ENCODE data around the gene POU4F1. TPM values are rescaled to one million over a fixed set of nuclear protein-coding genes. Genes with fewer than 3 reads are reported as not detected.

POU4F1 gene
- total RNA-seq, 2 experiments from 2014 or later, result 0.07 to 0.20 TPM

DNA sequence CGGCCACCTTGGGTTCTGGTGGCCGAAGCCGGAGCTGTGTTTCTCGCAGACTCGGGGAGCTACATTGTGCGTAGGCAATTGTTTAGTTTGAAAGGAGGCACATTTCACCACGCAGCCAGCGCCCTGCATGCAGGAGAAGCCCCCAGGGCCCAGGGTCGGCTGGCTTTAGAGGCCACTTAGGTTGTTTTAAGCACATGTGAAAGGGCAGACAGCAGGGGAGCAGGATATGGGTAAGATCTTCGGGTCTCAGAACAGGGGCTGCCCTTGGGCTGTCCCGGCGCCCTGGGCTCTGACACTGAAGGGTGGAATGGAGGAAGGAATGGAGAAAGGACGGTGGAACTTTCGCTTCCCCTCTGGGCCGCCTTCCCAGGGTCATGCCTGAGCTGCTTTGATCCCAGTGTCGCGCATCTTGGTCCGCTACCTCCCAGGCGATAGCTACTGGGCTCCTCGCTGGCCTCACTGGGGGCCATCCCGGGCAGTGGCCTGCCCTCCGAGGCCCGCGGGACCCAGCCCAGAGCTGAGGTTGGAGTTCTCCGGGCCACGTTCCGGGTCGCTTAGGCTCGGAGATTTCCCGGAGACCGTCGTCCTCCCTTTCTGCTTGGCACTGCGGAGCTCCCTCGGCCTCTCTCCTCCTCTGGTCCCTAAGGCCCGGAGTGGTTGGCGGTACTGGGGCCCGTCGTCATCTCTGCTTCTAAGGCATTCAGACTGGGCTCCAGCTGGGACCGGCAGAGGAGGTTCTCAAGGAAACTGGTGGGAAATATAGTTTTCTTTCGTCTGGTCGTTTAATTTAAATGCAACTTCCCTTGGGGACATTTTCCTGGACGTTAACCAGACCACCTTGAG, 4.3 kb upstream of the POU4F1 start:
- DNase-seq (no peak), ATAC-seq (no peak)
- CTCF ChIA-PET, result interaction anchor here (1.6 kb wide), 1 partner anchor 9 kb away, joined by 5 read pairs; no protein-coding TSS in a partner anchor
- H3K27ac Mint-ChIP-seq, result no peak overlapping the region
- no peak for TF ChIP-seq CTCF (IDR thresholded peaks at IDR 0.05)
- H3K36me3 Mint-ChIP-seq (ENCODE audit: low read depth), result no peaks in the 10 kb centered on the region
- H3K4me3 Mint-ChIP-seq, result no peak overlapping the region
- H3K9me3 Mint-ChIP-seq, result no peaks in the 10 kb centered on the region
- intact Hi-C loops (cut with micrococcal nuclease), result loop anchor here (2.0 kb wide), 1 partner anchor 13 kb away; no protein-coding TSS in a partner anchor
- POLR2A ChIA-PET, result interaction anchor here (0.6 to 1.2 kb wide), 2 partner anchors 51 to 202 kb away, joined by 3 read pairs; no protein-coding TSS in a partner anchor
- H3K27me3 Mint-ChIP-seq, result peaks cover 77% of the 10 kb centered on the region
- peaks cover 20% of the 10 kb centered on the region for H3K4me1 Mint-ChIP-seq (ENCODE audit: low read depth)

GRCh38 chr13:78606471-78607408, 3.4 kb upstream of the POU4F1 start:
- intact Hi-C loops (cut with micrococcal nuclease), result no loop called here
- H3K27me3 Mint-ChIP-seq, result peaks cover 82% of the 10 kb centered on the region

GRCh38 chr13:78604782-78605611, 1.6 kb upstream of the POU4F1 start:
- CTCF ChIA-PET, result interaction anchor here (0.9 to 2.0 kb wide), 2 partner anchors 16 to 68 kb away, joined by 3 to 4 read pairs; no protein-coding TSS in a partner anchor
- peaks cover 28% of the 10 kb centered on the region for H3K4me1 Mint-ChIP-seq (ENCODE audit: low read depth)
- no peak overlapping the region for H3K27ac Mint-ChIP-seq
- H3K36me3 Mint-ChIP-seq (ENCODE audit: low read depth), result no peaks in the 10 kb centered on the region
- intact Hi-C loops (cut with micrococcal nuclease), result no loop called here
- no peak for ATAC-seq
- POLR2A ChIA-PET, result interaction anchor here (0.7 to 1.2 kb wide), 2 partner anchors 16 to 53 kb away, joined by 3 to 4 read pairs; no protein-coding TSS in a partner anchor
- H3K27me3 Mint-ChIP-seq, result peaks cover 85% of the 10 kb centered on the region
- TF ChIP-seq CTCF (IDR thresholded peaks at IDR 0.05), result no peak
- H3K4me3 Mint-ChIP-seq, result no peak overlapping the region
- no peak for DNase-seq
- no peaks in the 10 kb centered on the region for H3K9me3 Mint-ChIP-seq

More at GRCh38 chr13:78606471-78607408, 3.4 kb upstream of the POU4F1 start:
- DNase-seq (no peak), ATAC-seq (no peak)
- ChIA-PET POLR2A (interaction anchor here (1.0 kb wide), 1 partner anchor 10 kb away, joined by 3 read pairs; no protein-coding TSS in a partner anchor), CTCF (interaction anchor here (1.6 kb wide), 1 partner anchor 10 kb away, joined by 5 read pairs; no protein-coding TSS in a partner anchor)
- Mint-ChIP-seq H3K4me1 (ENCODE audit: low read depth) (peaks cover 25% of the 10 kb centered on the region), H3K9me3 (no peaks in the 10 kb centered on the region), H3K27ac (no peak overlapping the region), H3K4me3 (no peak overlapping the region), H3K36me3 (ENCODE audit: low read depth) (no peaks in the 10 kb centered on the region)
- TF ChIP-seq CTCF (IDR thresholded peaks at IDR 0.05), result no peak

GRCh38 chr13:78602561-78603239, 652 bp downstream of the POU4F1 start:
- intact Hi-C loops (cut with micrococcal nuclease), result no loop called here
- Mint-ChIP-seq H3K4me3 (peak overlapping the region; percentile 70), H3K27me3 (peaks cover 80% of the 10 kb centered on the region), H3K4me1 (ENCODE audit: low read depth) (peaks cover 18% of the 10 kb centered on the region), H3K36me3 (ENCODE audit: low read depth) (no peaks in the 10 kb centered on the region), H3K9me3 (no peaks in the 10 kb centered on the region), H3K27ac (peak overlapping the region; percentile 47)
- ATAC-seq (peak; percentile 19), DNase-seq (peak; percentile 34)
- POLR2A ChIA-PET, result interaction anchor here (1.7 kb wide), 1 partner anchor 56 kb away, joined by 7 read pairs; the partner anchor contains the start of gene OBI1
- TF ChIP-seq CTCF (IDR thresholded peaks at IDR 0.05), result no peak
- CTCF ChIA-PET, result interaction anchor here (2.0 kb wide), 1 partner anchor 13 kb away, joined by 4 read pairs; no protein-coding TSS in a partner anchor
